AML-193 (cell line): ENCODE results near the gene PKHD1.
"Not testable (repeated sequence)": the region's sequence is repeated elsewhere in the genome, so short reads cannot be mapped to it uniquely, and the experiment has no call there.

ENCODE experiments used
- DNase-seq, 2 experiments: peaks; one replicate each; lab custom pipeline; 2025; lab: John Stamatoyannopoulos, UW

The PKHD1 gene

GRCh38 chr6:51989789-51990188 lies 97.6 kb downstream of the PKHD1 start:
- DNase-seq, result no peak

- no peak for DNase-seq
These were observed 100.5 kb downstream of the PKHD1 start for GRCh38 chr6:51986864-51987263.

- DNase-seq, result peak in 1 of 2 experiments; percentile 1
These were observed 103.8 kb downstream of the PKHD1 start for GRCh38 chr6:51983564-51983963.

DNA sequence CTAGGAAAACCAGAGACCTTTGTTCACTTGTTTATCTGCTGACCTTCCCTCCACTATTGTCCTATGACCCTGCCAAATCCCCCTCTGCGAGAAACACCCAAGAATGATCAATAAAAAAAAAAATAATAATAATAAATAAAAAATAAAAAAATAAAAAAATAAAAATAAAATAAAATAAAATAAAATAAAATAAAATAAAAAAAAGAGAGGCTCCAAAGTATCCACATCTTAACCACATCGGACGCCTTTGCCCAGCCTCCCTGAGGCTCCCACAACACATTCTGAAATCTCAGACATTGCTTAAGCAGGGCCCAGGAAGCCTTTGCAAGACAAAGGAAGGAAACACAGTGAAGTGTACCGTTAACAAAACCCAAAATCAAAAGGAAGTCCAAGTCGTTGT lies 104.7 kb downstream of the PKHD1 start:
- DNase-seq, result not testable (repeated sequence)

DNA sequence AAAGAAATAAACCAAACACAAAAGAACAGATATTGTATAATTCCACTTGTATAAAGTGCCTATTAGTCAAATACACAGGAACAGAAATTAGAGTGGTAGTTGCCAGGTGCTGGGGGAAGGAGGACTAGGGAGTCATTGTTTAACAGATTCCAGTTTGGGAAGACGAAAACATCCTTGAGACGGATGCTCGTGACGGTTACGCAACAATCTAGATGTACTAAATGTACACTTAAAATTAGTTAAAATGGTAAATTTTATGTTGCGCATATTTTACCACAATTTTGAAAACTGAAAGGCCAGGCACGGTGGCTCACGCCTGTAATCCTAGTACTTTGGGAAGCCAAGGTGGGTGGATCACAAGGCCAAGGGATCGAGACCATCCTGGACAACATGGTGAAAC lies 111.0 kb downstream of the PKHD1 start:
- no peak for DNase-seq

DNA sequence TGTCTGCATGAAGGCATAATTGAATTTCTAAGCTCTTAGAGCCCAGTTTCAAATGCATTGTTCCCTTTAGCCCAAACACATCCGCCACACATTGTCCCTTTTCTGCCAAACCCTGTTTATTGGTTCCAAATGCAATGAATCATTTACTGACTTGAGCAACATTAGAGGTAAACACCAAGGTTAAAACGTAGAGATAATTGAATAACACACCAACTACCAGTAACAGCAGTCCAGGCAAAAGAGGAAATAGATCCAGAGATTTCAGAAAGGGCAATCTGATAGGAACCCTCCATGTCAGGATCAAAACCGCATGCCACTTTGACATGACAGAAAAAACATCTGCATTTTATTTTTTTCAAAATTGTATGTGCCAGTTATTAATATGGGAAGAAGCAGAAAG lies 114.8 kb downstream of the PKHD1 start:
- no peak for DNase-seq

DNA sequence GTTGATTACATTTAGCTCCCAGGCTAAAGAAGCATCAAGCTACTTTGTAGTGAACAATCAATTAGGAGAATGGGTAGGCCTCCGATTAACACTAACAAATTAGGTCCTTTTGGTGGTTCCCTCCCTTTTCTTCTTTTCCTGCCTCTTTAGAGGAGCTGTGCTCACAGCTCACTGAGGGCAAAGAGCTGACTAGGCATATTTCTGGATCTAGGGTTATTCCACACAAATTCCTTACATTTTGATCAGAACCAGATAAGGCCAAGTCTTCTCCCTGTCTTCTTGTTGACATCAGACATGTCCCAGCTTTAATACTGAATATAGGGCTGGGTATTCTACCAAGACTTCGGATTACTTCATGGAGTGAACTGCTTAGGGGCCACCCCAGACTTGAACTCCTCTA lies 119.1 kb downstream of the PKHD1 start:
- no peak for DNase-seq

DNA sequence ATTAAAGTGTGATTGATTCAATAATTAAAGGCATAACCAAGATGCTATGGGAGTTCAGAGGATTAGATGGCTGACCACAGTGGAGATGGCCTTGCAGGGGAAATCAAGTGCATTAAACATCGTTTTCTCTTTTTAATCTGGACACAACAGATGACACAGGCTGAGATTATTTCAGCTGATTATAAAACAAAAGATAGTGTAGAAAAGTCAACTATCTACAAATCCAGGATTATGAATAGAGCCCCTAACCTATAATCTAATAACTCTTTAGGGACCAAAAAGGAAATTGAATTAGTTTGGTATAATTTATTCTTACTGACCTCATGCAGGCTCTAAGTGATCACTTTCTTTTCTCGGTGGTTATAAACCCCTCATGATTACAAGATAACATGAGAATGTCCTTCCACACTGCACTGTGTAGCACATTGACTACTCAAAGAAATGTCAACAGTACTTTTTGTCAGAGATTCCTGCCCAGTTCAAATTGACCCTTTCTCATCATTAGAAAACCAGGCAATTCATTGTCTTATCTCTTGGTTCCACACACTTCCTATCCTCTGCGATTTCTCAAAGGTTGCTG lies 122.1 kb downstream of the PKHD1 start:
- DNase-seq, result no peak

- DNase-seq, result no peak
These were observed 123.4 kb downstream of the PKHD1 start for GRCh38 chr6:51963980-51964379.

DNA sequence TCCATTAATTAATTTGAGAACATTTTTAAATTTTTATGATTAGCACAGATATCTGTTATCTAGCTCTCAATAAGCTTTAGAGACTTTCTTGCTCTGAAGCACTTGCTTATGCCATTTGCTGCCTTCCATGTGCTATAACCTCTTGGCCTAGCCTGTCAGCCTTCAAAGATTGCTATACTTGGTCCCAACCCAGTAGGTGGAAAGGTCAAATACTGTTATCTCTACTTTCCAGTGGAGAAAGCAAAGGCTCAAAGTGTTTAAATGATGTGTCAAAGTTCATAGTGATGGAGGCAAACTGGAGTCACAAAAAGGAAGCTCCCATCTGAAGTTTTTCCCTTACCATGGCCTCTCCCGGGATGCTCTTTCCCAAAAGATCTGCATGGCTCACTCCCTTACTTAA lies 125.1 kb downstream of the PKHD1 start:
- DNase-seq, result no peak

DNA sequence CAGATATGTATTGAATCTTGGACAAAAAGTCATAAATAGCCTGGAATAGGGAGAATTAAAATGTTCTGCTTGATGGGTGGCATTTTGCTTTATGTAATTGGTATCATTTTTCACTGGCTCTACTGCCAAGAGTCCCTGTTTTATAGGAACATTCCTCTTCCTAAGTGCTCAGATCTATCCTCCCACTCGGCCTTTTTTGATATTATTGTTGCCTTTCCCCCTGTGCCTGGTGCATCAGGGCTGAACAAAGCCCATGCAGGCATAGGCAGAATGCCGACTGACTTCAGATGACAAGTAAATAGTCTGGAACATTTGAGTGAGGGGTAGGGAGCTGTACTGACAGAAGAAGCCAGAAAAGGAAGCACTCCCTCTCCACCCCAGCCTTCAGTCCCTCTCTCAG lies 127.0 kb downstream of the PKHD1 start:
- DNase-seq, result no peak

- DNase-seq, result peak; percentile 51 to 60
These were observed 127.5 kb downstream of the PKHD1 start for GRCh38 chr6:51959744-51960383.

- no peak for DNase-seq
These were observed 132.7 kb downstream of the PKHD1 start for GRCh38 chr6:51954681-51955080.

DNA sequence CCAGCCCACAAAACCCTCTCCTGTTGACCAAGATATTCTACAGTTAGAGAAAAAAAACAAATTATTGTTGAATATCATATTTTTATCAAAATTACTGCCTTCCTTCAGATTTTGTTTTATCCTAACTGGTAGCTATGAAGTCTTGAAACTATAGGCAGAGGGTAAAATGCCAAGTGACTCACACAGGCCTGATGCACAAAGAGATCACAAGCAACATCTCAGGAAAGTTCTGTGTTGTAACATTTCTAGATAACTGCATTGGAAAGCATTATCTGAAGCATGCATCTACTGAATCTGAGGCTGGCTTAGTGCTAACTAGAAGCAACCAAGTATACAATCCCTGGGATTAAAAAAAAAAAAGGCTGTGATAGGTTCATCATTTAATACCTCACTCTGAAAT lies 134.2 kb downstream of the PKHD1 start:
- no peak for DNase-seq

- no peak for DNase-seq
These were observed 135.5 kb downstream of the PKHD1 start for GRCh38 chr6:51951924-51952323.

GRCh38 chr6:51949526-51949925 lies 137.9 kb downstream of the PKHD1 start:
- no peak for DNase-seq

- DNase-seq, result not testable (repeated sequence)
These were observed 147.7 kb downstream of the PKHD1 start for GRCh38 chr6:51939695-51940094.

DNA sequence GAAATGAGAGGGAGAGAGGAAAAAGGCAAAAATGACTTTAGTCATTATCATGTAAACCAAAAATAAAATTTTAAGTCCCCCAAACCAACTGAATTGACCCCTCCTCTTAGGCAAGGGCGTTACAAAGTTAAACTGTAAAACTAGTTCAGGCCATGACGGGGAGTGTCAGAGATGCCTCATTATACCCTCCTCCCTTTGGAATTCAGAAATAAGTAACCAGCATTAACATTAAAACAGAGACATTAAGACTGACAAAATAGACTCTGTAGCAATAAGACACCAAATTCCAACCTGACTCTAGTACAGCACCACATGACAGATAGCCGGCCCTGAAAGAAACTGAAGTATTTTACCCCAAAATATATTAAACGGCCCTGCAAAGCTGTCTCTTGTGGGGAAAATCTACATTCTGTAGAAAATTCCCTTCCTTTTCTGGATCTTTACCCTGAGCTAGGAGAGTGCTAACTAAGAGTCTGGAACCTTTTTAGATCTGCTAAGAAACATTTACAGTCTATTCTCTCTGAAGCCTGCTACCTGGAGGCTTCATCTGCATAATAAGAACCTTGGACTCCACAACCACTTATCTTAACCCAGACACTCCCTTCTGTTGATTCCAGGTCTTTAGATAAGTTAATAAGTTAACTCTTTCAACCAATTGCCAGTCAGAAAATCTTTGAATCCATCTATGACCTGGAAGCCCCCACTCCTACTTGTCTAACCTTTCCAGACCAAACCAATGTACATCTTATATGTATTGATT lies 150.7 kb downstream of the PKHD1 start:
- no peak for DNase-seq

- peak in 1 of 2 experiments; percentile 7 for DNase-seq
These were observed 153.3 kb downstream of the PKHD1 start for GRCh38 chr6:51934098-51934497.

DNA sequence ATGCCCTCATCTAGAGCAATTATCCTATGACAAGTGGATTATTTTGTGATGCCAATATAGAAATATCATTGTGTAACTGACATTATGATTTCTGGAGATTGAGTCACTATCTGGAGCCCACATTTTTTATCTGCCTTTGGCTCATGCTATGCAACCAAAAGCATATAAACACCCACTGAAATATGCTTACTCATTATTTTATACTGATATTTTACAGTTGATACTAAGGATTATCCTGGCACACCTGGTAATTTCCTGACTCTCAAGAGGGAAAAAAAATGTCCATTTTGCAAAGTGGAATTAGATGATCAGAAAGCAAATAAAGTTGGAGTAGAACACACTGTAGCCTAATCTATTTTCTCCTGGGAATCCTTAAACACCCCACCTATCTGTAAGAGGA lies 154.5 kb downstream of the PKHD1 start:
- no peak for DNase-seq

DNA sequence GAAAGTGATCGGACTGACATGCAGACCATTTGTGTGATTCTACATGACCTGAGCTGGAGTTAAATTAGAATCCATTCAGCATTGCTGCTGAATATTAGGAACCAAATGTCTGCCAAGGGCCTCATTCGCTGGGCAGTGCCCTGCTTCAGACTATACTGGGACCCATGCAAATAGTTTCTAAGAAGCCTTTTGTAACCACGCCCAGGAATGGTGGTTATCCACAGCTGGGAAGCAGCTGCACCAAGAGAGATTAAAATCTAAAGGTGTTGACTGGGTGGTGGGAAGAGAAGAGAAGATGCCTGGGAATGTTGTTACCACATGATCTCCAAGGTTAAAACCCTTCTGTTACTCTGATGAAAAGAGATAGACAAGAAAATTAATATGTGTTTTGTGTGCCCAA lies 156.8 kb downstream of the PKHD1 start:
- DNase-seq, result no peak

- no peak for DNase-seq
These were observed 157.4 kb downstream of the PKHD1 start for GRCh38 chr6:51929934-51930574.

GRCh38 chr6:51928320-51928719 lies 159.1 kb downstream of the PKHD1 start:
- DNase-seq, result no peak
